Germinal center (tissue), 1 donor: ENCODE data around the gene STIP1.

ENCODE experiments used
- DNase-seq: peaks from one replicate; pipeline ENCODE4 v3.0.0; 2012; ENCODE audit warnings: mixed read lengths, low spot score

Gene STIP1

DNA sequence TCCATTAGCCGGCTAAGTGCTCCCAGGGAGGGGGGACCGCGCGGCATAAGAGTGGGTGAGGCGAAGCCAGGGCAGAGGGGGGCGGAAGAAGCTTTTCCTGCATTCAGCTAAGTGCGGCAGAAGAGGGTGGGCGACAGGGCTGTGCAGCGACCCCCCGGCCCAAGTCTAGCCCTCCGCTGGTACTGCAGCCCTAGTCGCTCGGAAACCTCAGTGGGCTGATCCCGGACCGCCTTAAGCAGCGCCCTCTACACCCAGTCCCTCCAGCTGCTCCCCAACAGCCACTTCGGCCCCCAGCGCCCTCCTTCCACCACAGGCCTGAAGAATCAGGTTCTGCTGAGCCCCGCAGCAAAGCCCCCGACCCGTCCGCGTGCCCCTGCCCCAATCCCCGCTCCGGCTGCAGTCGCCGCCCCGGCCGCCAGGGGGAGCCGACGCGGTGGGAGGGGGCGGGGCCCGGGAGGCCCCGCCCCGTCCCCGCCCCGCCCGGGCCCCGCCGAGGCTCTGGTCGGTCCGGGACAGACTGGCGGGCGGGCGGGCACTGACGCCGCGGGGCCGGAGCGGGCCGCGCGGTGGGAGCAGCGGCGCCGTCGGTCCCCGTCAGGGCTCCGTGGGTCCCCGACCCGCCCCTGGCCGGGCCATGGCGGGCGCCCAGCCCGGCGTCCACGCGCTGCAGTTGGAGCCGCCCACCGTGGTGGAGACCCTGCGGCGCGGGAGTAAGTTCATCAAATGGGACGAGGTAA, 65.2 kb downstream of the STIP1 start, which contains the start of gene PLCB3:
TSS of gene PLCB3 (plus strand) at position 515 of the 737 bp plus-strand sequence. CDS start at position 635, 120 bp downstream.
- peak; percentile 88 for DNase-seq

DNA sequence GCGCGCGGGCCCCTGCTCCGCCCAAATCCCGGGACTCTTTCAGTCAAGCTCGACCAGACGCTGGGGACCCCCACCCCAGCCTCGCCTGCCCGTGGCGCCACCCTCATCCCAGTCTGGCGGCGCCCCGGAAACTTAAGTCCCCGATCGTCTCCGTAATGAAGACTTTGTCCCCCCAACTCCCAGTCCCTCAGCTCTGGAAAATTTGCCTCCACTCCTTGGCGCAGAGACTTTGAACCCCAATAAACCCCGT, 65.7 kb downstream of the STIP1 start:
- no peak for DNase-seq

DNA sequence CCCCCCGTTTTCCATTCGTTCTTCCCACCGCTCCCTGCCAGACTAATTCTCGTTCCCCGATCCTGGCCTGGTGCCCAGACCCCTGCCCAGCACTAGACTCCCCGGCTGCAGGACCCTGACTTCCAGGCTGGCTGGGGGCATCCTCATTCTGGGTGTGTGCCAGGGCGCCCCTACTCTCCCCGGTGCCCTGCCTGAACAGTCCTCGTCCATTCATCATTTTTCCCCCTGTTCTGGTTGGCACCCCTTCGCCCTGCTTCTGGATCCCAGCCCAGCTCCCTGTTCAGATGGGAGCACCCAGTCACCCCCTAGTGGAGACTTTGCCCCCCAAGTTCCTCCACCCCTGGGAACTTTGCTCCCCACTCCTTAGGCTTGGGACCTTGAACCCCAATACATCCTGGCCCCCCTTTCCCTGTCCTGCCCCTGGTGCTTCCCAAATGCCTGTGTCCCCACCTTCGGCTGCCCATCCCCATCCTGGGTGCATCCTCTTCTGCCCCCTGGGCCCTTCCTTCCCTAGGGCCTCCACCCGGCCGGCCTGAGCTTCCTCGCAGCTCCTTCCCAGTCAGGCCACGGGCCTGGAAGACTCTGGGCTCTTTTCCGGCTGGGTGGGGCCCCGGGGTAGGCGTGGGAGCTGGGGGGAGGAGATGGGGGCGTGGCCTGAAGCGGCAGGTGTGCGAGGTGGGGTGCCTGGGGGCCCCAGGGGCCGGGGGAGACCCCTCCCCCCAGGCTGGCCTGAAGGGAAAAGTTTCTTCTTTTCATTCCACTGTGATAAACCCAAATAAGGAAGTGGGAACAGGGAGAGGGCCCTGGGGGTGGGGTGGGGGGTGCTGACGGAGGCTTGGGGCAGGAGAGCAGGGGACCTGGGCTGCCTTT, 66.3 kb downstream of the STIP1 start:
- peak; percentile 44 for DNase-seq

DNA sequence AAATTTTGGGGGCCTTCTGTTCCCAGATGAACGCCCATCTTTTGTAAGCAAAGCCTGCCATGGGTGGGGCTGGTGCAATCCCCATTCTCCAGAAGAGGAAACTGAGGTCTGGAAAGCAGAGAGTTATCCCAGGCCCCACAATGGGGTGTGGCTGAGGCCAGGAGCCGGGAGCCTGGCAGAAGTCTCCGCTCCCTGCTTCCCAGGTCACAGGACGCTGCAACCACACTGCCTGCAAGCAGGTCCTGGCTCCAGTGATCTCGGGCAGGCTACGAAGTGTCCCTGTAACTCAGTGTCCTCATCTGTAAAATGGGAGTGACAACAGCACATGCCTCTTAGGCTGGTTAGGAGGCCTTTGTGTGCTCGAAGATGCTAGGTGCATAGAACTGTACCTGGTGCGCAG, 67.1 kb downstream of the STIP1 start:
- DNase-seq, result no peak

DNA sequence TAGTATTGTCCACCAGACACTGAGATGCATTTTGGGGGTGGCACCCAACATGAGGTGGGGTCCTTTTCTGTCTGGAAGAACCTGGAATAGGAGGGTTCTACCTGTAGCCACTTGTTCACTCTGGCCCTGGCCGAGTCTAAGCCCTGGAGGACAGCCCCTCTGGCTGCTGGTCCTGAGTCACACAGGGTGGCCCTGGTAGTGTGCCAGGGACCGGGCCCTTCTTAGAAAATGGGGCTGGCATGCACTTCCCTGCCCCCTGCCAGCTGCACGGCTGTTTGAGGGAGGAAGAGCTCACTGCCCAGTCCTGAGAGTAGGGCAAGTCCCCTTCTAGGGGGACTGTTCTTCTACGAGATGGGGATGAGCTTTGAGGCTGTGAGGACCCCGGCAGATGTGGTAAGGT, 67.5 kb downstream of the STIP1 start:
- no peak for DNase-seq
